H1 (cell line): ENCODE results near the gene DEAF1. TPM values are rescaled to one million over a fixed set of nuclear protein-coding genes. Genes with fewer than 3 reads are reported as not detected.

Source experiments
- CTCF ChIA-PET: fragments of 300-600 bp; sonication (Branson Sonifier 250); formaldehyde crosslinking; loops from one replicate; lab custom pipeline; 2021; ENCODE audit not compliant: partially characterized antibody; lab: Charles Lee
- POLR2A ChIA-PET: fragments of 300-600 bp; sonication (Branson Sonifier 250); formaldehyde crosslinking; loops from one replicate; lab custom pipeline; 2021; ENCODE audit warnings: inconsistent platforms; ENCODE audit not compliant: partially characterized antibody; lab: Charles Lee
- DNase-seq, 2 experiments: peaks; one replicate each; pipeline versions ENCODE4 v3.0.0 to v3.0.0-alpha.2; 2010 to 2022; ENCODE audit warnings: low spot score in 2 of 2, low read depth in 1 of 2, mixed read lengths in 1 of 2
- FAIRE-seq: peaks from 2 replicates; lab custom pipeline; 2011; peaks lifted over from hg19 to GRCh38; lab: Jason Lieb, UNC
- H2AFZ ChIP-seq: 2 replicates; pipeline ENCODE4 v1.8.1; 2012; ENCODE audit warnings: low read length, inconsistent platforms
- H2AK5ac ChIP-seq: 2 replicates; pipeline ENCODE4 v1.6.1; 2013; ENCODE audit warnings: low read depth, low read length
- H2BK120ac ChIP-seq: replicated peaks from 2 replicates; pipeline ENCODE3; 2013; ENCODE audit warnings: low read depth, low read length, inconsistent platforms
- H2BK12ac ChIP-seq: 2 replicates; pipeline ENCODE4 v1.6.1; 2013; ENCODE audit warnings: low read depth, low read length
- H2BK15ac ChIP-seq: 2 replicates; pipeline ENCODE4 v1.6.1; 2013; ENCODE audit warnings: low read length
- H2BK20ac ChIP-seq: 2 replicates; pipeline ENCODE4 v1.6.1; 2013; ENCODE audit warnings: low read length
- H2BK5ac ChIP-seq: 2 replicates; pipeline ENCODE4 v1.6.1; 2013; ENCODE audit warnings: low read depth, low read length
- H3K14ac ChIP-seq: 2 replicates; pipeline ENCODE4 v1.6.1; 2013; ENCODE audit warnings: inconsistent platforms; ENCODE audit not compliant: insufficient read length
- H3K18ac ChIP-seq: 2 replicates; pipeline ENCODE4 v1.6.1; 2013; ENCODE audit warnings: low read length; ENCODE audit errors: extremely low read depth
- H3K23ac ChIP-seq: 2 replicates; pipeline ENCODE4 v1.6.1; 2013; ENCODE audit warnings: inconsistent platforms; ENCODE audit not compliant: insufficient read length
- H3K23me2 ChIP-seq: 2 replicates; pipeline ENCODE4 v1.6.1; 2013; ENCODE audit warnings: low read depth, low read length
- H3K27ac ChIP-seq: 2 replicates; pipeline ENCODE4 v1.6.1; 2011; ENCODE audit warnings: low read depth, low read length, inconsistent platforms
- H3K27me3 ChIP-seq, 4 experiments: replicated peaks in 1 of 4; 1 replicate in 1 of 4; 2 replicates in 3 of 4; pipeline versions ENCODE4 v1.6.1 to v1.8.1; 2011 to 2013; ENCODE audit warnings: low read length in 3 of 4, mild to moderate bottlenecking in 3 of 4, inconsistent platforms in 2 of 4, mixed read lengths in 2 of 4, moderate library complexity in 1 of 4; ENCODE audit not compliant: control insufficient read depth in 3 of 4, insufficient read depth in 3 of 4; ENCODE audit errors: extremely low read depth in 1 of 4
- H3K36me3 ChIP-seq, 4 experiments: 2 replicates each; pipeline versions ENCODE4 v1.6.1 to v1.8.1; 2011 to 2013; ENCODE audit warnings: mild to moderate bottlenecking in 4 of 4, low read length in 3 of 4, moderate library complexity in 2 of 4, control low read depth in 1 of 4, inconsistent platforms in 1 of 4; ENCODE audit not compliant: insufficient read depth in 4 of 4, control insufficient read depth in 2 of 4
- H3K4ac ChIP-seq: replicated peaks from 2 replicates; pipeline ENCODE3; 2013; ENCODE audit warnings: low read length, low read depth, mixed read lengths, inconsistent platforms; ENCODE audit not compliant: insufficient read length
- H3K4me1 ChIP-seq, 4 experiments: replicated peaks in 1 of 4; 1 replicate in 1 of 4; 2 replicates in 3 of 4; pipeline versions ENCODE4 v1.6.1 to v1.8.1; 2011 to 2013; ENCODE audit warnings: low read length in 3 of 4, inconsistent platforms in 2 of 4, mixed read lengths in 1 of 4; ENCODE audit not compliant: insufficient read depth in 4 of 4, control insufficient read depth in 3 of 4
- H3K4me2 ChIP-seq, 2 experiments: 2 replicates each; pipeline versions ENCODE4 v1.6.1 to v1.8.1; 2011 to 2013; ENCODE audit warnings: low read depth in 2 of 2, low read length in 2 of 2, control low read depth in 1 of 2, inconsistent platforms in 1 of 2, mild to moderate bottlenecking in 1 of 2; ENCODE audit not compliant: insufficient read depth in 1 of 2
- H3K4me3 ChIP-seq, 4 experiments: fragments of 200-600, 300-600 bp in 1 of 4; sonication (generic), shearing (Covaris generic), sonication (Bioruptor Twin) in 1 of 4; 2 replicates each; pipeline versions ENCODE4 v1.5.1 to v1.8.1; 2011 to 2016; ENCODE audit warnings: low read length in 4 of 4, low read depth in 3 of 4, control low read depth in 2 of 4, inconsistent platforms in 2 of 4, mild to moderate bottlenecking in 2 of 4, mixed read lengths in 1 of 4, moderate library complexity in 1 of 4; ENCODE audit not compliant: insufficient read depth in 2 of 4; ENCODE audit errors: extremely low read depth in 1 of 4
- H3K56ac ChIP-seq: replicated peaks from 2 replicates; pipeline ENCODE3; 2013; ENCODE audit warnings: low read depth, mild to moderate bottlenecking, mixed read lengths, low read length, inconsistent platforms; ENCODE audit not compliant: insufficient read length
- H3K79me1 ChIP-seq: 2 replicates; pipeline ENCODE4 v1.6.1; 2013; ENCODE audit warnings: low read depth, low read length, control low read depth
- H3K79me2 ChIP-seq, 2 experiments: 2 replicates each; pipeline versions ENCODE4 v1.6.1 to v1.8.1; 2012 to 2013; ENCODE audit warnings: low read length in 2 of 2, mild to moderate bottlenecking in 2 of 2, inconsistent platforms in 1 of 2; ENCODE audit not compliant: insufficient read depth in 2 of 2, control insufficient read depth in 1 of 2
- H3K9ac ChIP-seq, 4 experiments: replicated peaks in 1 of 4; 1 replicate in 1 of 4; 2 replicates in 3 of 4; pipeline versions ENCODE4 v1.6.1 to v1.8.1; 2011 to 2013; ENCODE audit warnings: low read depth in 3 of 4, low read length in 3 of 4, control low read depth in 2 of 4, mild to moderate bottlenecking in 2 of 4, moderate library complexity in 2 of 4, inconsistent platforms in 1 of 4; ENCODE audit errors: extremely low read depth in 1 of 4
- H3K9me3 ChIP-seq, 2 experiments: 2 replicates each; pipeline versions ENCODE4 v1.6.1 to v1.8.1; 2012 to 2013; ENCODE audit warnings: mild to moderate bottlenecking in 2 of 2, moderate library complexity in 2 of 2, control low read depth in 1 of 2, inconsistent platforms in 1 of 2, low read depth in 1 of 2, low read length in 1 of 2, mixed read lengths in 1 of 2; ENCODE audit not compliant: insufficient read depth in 2 of 2
- H4K20me1 ChIP-seq, 2 experiments: replicated peaks in 1 of 2; 2 replicates each; pipeline versions ENCODE3 to v1.8.1; 2011 to 2013; ENCODE audit warnings: inconsistent platforms in 2 of 2, low read length in 2 of 2, mild to moderate bottlenecking in 1 of 2; ENCODE audit not compliant: insufficient read depth in 2 of 2, control insufficient read depth in 1 of 2
- H4K5ac ChIP-seq: 2 replicates; pipeline ENCODE4 v1.6.1; 2013; ENCODE audit warnings: low read length, low read depth, mixed read lengths, inconsistent platforms; ENCODE audit not compliant: insufficient read length
- H4K8ac ChIP-seq: 2 replicates; pipeline ENCODE4 v1.8.0; 2013; ENCODE audit warnings: mild to moderate bottlenecking, moderate library complexity, low read length, inconsistent platforms; ENCODE audit not compliant: insufficient read depth; ENCODE audit errors: extremely low read depth
- H4K91ac ChIP-seq: replicated peaks from 2 replicates; pipeline ENCODE3; 2013; ENCODE audit warnings: low read length, mixed read lengths, inconsistent platforms; ENCODE audit not compliant: insufficient read length
- EP300 ChIP-seq, 2 experiments: IDR thresholded peaks; 1 replicate in 1 of 2; 2 replicates in 1 of 2; pipeline ENCODE4 v1.6.1; 2011 to 2012; ENCODE audit warnings: low read depth in 2 of 2, low read length in 2 of 2, mild to moderate bottlenecking in 2 of 2, borderline replicate concordance in 1 of 2, inconsistent platforms in 1 of 2, moderate library complexity in 1 of 2
- JUND ChIP-seq: IDR thresholded peaks from 2 replicates; pipeline ENCODE4 v1.6.1; 2011; ENCODE audit warnings: mild to moderate bottlenecking, improper control_type of control experiment, low read length
- WGBS, 2 experiments: shearing (Covaris generic) in 1 of 2; methylation state at CpG; one replicate each; pipeline versions ENCODE4 v1.1.6 to v1.1.7; 2013 to 2015; ENCODE audit warnings: low lambda C conversion rate in 2 of 2, mixed read lengths in 2 of 2, inconsistent platforms in 1 of 2, low coverage in 1 of 2, missing lambda C conversion rate in 1 of 2; ENCODE audit not compliant: insufficient replicate concordance in 2 of 2, insufficient coverage in 1 of 2, insufficient read length in 1 of 2; ENCODE audit errors: extremely low coverage in 1 of 2, missing lambda C conversion rate in 1 of 2; 5-methylcytosine and 5-hydroxymethylcytosine counted together
- polyA plus RNA-seq, 7 experiments: library from polyadenylated mRNA; depleted of rRNA in 3 of 7; stranded (reverse) in 5 of 7; unstranded in 2 of 7; fragments of >200 nt in 5 of 7; fragments of 200-250 nt in 2 of 7; gene quantifications; 1 replicate in 5 of 7; 2 replicates in 1 of 7; 4 replicates in 1 of 7; pipeline versions ENCODE4 v1.2.1 to v1.2.3, GENCODE V29; 2011 to 2013; ENCODE audit warnings: missing spikeins in 2 of 7, mixed read lengths in 2 of 7
- total RNA-seq: library from RNA; stranded (reverse); fragmentation: NEBNext Ultra II Directional; extraction: Animal tissue kit (Norgen Biotek cat#: 25700); gene quantifications from 2 replicates; pipeline ENCODE4 v1.2.1, GENCODE V29; 2021

Gene DEAF1
- total and polyA plus RNA-seq, 2 of the 8 experiments (the other 6 are each of a cell fraction or from before 2014, with no cell fraction given), result 47.3 to 58.4 TPM

GRCh38 chr11:660681-661444 lies 34.2 kb downstream of the DEAF1 start:
- Histone ChIP-seq H2BK15ac (no peak overlapping the region), H2BK12ac (no peak overlapping the region), H3K4me1 (no peaks in the 10 kb centered on the region), H3K56ac (no peak overlapping the region), H3K27me3 (no peaks in the 10 kb centered on the region), H4K5ac (no peak overlapping the region), H3K9me3 (peaks cover 0 to 4% of the 10 kb centered on the region in 2 experiments; a peak in 1 of 4 replicates), H3K23ac (no peak overlapping the region), H3K79me2 (no peaks in the 10 kb centered on the region; a peak in 1 of 4 replicates), H3K4ac (no peak overlapping the region), H3K79me1 (no peaks in the 10 kb centered on the region; the same call in none of the 2 replicates), H2BK20ac (no peak overlapping the region), H3K4me2 (no peak overlapping the region), H2BK5ac (no peak overlapping the region), H3K4me3 (no peak overlapping the region), H2AK5ac (no peak overlapping the region), H4K20me1 (peaks cover 5 to 8% of the 10 kb centered on the region in 2 experiments), H4K91ac (no peak overlapping the region), H3K18ac (no peak overlapping the region), H3K14ac (no peak overlapping the region), H3K27ac (no peak overlapping the region), H2AFZ (no peak overlapping the region), H3K36me3 (peaks cover 2 to 20% (median 4%) of the 10 kb centered on the region in 4 experiments; a peak in 6 of 8 replicates), H4K8ac (no peak overlapping the region; the same call in 1 of the 2 replicates), H3K23me2 (no peaks in the 10 kb centered on the region), H2BK120ac (no peak overlapping the region), H3K9ac (no peak overlapping the region)
- DNase-seq (no peak), FAIRE-seq (no peak)
- ChIA-PET CTCF (interaction anchor here (0.6 to 4.1 kb wide), 17 partner anchors 12 to 115 kb away, joined by 3 to 24 read pairs (median 4); no protein-coding TSS in a partner anchor), POLR2A (interaction anchor here (1.1 to 1.3 kb wide), 2 partner anchors 13 to 22 kb away, joined by 3 to 5 read pairs; no protein-coding TSS in a partner anchor)
- TF ChIP-seq EP300 (IDR thresholded peaks at IDR 0.05; ENCODE audit: borderline replicate concordance in 1 of 2, low read depth in 2 of 2, low read length in 2 of 2) (no peak), JUND (no peak)
- 94% methylated on average over 19 of the region's 19 CpGs; no CpG with 5 or more reads in 1 of the 2 experiments for WGBS, 2 experiments
